Natural killer cell treated with Interleukin-12 subunit alpha and Interleukin-12 subunit beta and Interleukin-15 and Interleukin-18, amount 100 ng/mL, for 72 hours (primary cell): Measurements from ENCODE around the gene BPIFB4. TPM values are rescaled to one million over a fixed set of nuclear protein-coding genes. Genes with fewer than 3 reads are reported as not detected.
"Not testable (repeated sequence)": the region's sequence is repeated elsewhere in the genome, so short reads cannot be mapped to it uniquely, and the experiment has no call there.

Experiments used
- ATAC-seq, 2 donors: fragments of 150-1000 bp; cut with Tn5 transposase in 1 of 2; sonication (Bioruptor Pico), chemical (Tn5 transposase) in 1 of 2; 2 replicates each; pipeline ENCODE4 v1.10.0; 2021
- DNase-seq: peaks from one replicate; pipeline ENCODE4 v3.0.0; 2022; ENCODE audit warnings: low spot score
- H3K27ac Mint-ChIP-seq, 2 donors: 1 replicate in 1 of 2; 2 replicates in 1 of 2; pipeline ENCODE4 v1.8.0; 2022; ENCODE audit warnings: mixed read lengths in 2 of 2, mild to moderate bottlenecking in 1 of 2, moderate library complexity in 1 of 2
- H3K27me3 Mint-ChIP-seq, 2 donors: 1 replicate in 1 of 2; 2 replicates in 1 of 2; pipeline ENCODE4 v1.8.0; 2022; ENCODE audit warnings: mixed read lengths in 2 of 2
- H3K36me3 Mint-ChIP-seq: one replicate; pipeline ENCODE4 v1.8.0; 2022; ENCODE audit warnings: mixed read lengths
- H3K4me1 Mint-ChIP-seq, 2 donors: 1 replicate in 1 of 2; 2 replicates in 1 of 2; pipeline ENCODE4 v1.8.0; 2022; ENCODE audit warnings: low read depth in 2 of 2, mixed read lengths in 2 of 2, mild to moderate bottlenecking in 1 of 2
- H3K4me3 Mint-ChIP-seq: one replicate; pipeline ENCODE4 v1.8.0; 2022; ENCODE audit warnings: mixed read lengths
- H3K9me3 Mint-ChIP-seq: 2 replicates; pipeline ENCODE4 v1.8.0; 2022; ENCODE audit warnings: mixed read lengths
- total RNA-seq, 2 donors: library from RNA; stranded (reverse); gene quantifications; one replicate each; pipeline ENCODE4 v1.2.3, GENCODE V29; 2022

BPIFB4 gene
- total RNA-seq, 2 donors from 2014 or later: not detected

DNA sequence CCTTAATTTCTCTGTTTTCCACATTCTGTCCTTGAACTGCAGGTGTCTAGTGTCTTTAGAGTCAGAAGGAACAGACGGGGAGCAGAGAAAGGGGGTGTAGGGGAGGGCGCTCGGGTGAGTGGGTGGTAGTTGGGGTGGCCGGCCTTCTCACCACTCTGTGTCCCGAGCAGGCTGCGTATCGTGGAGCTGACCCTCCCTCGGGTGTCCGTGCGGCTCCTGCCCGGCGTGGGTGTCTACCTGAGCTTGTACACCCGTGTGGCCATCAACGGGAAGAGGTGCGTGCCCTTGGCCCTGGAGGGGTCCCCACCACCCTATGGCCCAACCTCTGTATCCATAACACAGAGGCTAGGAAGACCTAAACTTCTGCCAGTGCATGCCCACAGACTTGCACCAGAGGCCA lies 5.3 kb downstream of the BPIFB4 start:
- H3K36me3 Mint-ChIP-seq: no peaks in the 10 kb centered on the region
- no peak for DNase-seq
- H3K4me1 Mint-ChIP-seq: no peaks in the 10 kb centered on the region
- peaks cover 8 to 10% of the 10 kb centered on the region in 2 donors for H3K27me3 Mint-ChIP-seq
- H3K4me3 Mint-ChIP-seq: no peak overlapping the region
- no peak for ATAC-seq
- H3K9me3 Mint-ChIP-seq: no peaks in the 10 kb centered on the region
- H3K27ac Mint-ChIP-seq: no peak overlapping the region

DNA sequence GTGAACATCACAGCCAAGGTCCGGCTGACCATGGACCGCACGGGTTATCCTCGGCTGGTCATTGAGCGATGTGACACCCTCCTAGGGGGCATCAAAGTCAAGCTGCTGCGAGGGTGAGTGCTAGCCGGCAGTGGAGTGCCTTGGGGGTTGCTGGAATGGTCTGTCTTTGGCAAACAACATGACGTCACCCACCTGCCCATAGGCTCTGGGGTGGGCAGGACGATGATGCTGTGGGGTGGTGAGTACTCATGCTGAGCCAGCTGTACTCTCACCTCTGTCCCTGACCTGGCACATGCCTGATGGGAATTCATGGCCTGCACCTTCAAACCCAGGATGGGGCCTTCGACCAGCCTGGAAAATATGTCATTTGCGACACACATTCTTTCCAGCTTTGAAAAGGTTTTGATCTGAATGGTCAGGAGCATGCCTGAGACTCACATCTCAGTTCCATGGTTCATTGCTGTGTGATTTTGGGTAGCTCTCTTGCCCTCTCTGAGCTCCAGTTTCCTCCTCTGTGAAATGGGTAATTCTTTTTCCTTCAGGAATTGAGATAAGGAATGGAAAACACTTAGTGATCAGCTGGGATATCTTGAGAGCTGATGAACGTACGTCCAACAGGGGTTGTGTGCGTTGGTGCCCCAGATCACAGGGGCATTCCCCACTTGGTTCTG lies 6.7 kb downstream of the BPIFB4 start:
- Mint-ChIP-seq H3K4me3 (no peak overlapping the region), H3K9me3 (no peaks in the 10 kb centered on the region), H3K27me3 (peaks cover 0 to 2% of the 10 kb centered on the region in 2 donors), H3K27ac (no peak overlapping the region), H3K4me1 (no peaks in the 10 kb centered on the region), H3K36me3 (no peaks in the 10 kb centered on the region)
- DNase-seq (no peak), ATAC-seq (peak in 1 of 2 donors; percentile 32)

GRCh38 chr20:33091147-33091546 lies 11.7 kb downstream of the BPIFB4 start:
- no peak overlapping the region for H3K27ac Mint-ChIP-seq

DNA sequence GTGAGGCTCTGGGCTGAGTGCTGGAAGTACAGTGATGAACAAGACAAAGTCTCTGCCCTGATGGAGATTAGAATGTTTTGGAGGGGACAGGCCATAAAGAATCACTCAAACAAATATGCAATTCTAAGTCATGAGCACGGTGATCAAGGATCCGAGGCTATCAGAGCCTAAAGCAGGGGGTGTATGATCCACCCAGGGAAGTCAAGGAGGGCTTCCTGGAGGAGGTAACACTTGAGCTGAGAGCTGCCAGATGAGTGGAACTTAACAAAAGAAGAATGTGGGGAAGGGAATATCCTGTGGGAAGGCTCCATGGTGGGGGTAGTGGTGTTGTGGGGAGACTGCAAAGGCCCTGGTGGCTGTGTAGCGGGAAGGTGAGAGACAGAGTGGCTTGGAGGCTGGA lies 12.2 kb downstream of the BPIFB4 start:
- Mint-ChIP-seq H3K4me1 (no peaks in the 10 kb centered on the region), H3K36me3 (no peaks in the 10 kb centered on the region), H3K27ac (no peak overlapping the region), H3K4me3 (no peak overlapping the region), H3K9me3 (no peaks in the 10 kb centered on the region), H3K27me3 (peaks cover 0 to 2% of the 10 kb centered on the region in 2 donors)
- DNase-seq (no peak), ATAC-seq (no peak)

More at GRCh38 chr20:33091147-33091546, 11.7 kb downstream of the BPIFB4 start:
- no peak for DNase-seq
- no peaks in the 10 kb centered on the region for H3K9me3 Mint-ChIP-seq
- no peaks in the 10 kb centered on the region for H3K36me3 Mint-ChIP-seq
- no peaks in the 10 kb centered on the region for H3K4me1 Mint-ChIP-seq
- H3K4me3 Mint-ChIP-seq: no peak overlapping the region
- peaks cover 0 to 2% of the 10 kb centered on the region in 2 donors for H3K27me3 Mint-ChIP-seq
- ATAC-seq: no peak

DNA sequence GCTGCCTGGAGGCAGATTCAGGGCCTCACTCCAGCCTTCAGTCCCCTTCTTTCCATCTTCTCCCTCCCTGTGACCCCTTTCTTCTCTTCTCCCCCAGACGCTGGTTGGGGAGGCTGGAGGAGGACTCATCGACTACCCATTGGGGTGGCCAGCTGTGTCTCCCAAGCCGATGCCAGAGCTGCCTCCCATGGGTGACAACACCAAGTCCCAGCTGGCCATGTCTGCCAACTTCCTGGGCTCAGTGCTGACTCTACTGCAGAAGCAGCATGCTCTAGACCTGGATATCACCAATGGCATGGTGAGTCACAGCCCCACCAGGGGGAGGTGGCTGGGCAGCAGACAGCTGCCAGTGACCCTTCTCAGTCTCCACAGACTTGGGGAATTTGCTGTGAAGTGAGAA lies 12.9 kb downstream of the BPIFB4 start:
- Mint-ChIP-seq H3K4me3 (no peak overlapping the region), H3K27me3 (peaks cover 0 to 2% of the 10 kb centered on the region in 2 donors), H3K9me3 (no peaks in the 10 kb centered on the region), H3K36me3 (no peaks in the 10 kb centered on the region), H3K27ac (no peak overlapping the region), H3K4me1 (no peaks in the 10 kb centered on the region)
- ATAC-seq (peak in 1 of 2 donors; percentile 5), DNase-seq (no peak)

GRCh38 chr20:33093074-33093473 lies 13.6 kb downstream of the BPIFB4 start:
- no peaks in the 10 kb centered on the region for H3K9me3 Mint-ChIP-seq
- no peak for DNase-seq
- H3K27ac Mint-ChIP-seq: no peak overlapping the region

DNA sequence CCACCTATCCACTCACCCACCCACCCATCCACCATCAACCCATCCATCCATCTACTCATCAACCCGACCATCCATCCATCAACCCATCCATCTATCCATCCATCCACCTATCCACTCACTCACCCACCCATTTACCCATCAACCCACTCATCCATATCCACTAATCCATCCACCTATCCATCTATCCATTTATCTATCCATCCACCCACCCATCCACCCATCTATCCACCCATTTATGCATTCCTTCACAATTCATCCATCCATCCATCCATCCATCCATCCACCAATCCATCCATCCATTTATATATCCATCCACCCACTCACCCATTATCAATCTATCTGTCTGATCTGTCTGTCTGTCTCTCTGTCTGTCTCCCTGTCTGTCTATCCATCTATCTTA lies 14.1 kb downstream of the BPIFB4 start:
- Mint-ChIP-seq H3K4me3 (no peak overlapping the region), H3K4me1 (no peaks in the 10 kb centered on the region), H3K27ac (no peak overlapping the region), H3K9me3 (no peaks in the 10 kb centered on the region), H3K36me3 (no peaks in the 10 kb centered on the region), H3K27me3 (peaks cover 0 to under 1% of the 10 kb centered on the region in 2 donors)
- DNase-seq (no peak), ATAC-seq (no peak)

More at GRCh38 chr20:33093074-33093473, 13.6 kb downstream of the BPIFB4 start:
- Mint-ChIP-seq H3K4me3 (no peak overlapping the region), H3K4me1 (no peaks in the 10 kb centered on the region), H3K36me3 (no peaks in the 10 kb centered on the region), H3K27me3 (peaks cover 0 to 2% of the 10 kb centered on the region in 2 donors)
- no peak for ATAC-seq

GRCh38 chr20:33095249-33095648 lies 15.8 kb downstream of the BPIFB4 start:
- no peaks in the 10 kb centered on the region for H3K9me3 Mint-ChIP-seq
- no peak overlapping the region for H3K27ac Mint-ChIP-seq
- no peak overlapping the region for H3K4me3 Mint-ChIP-seq
- H3K36me3 Mint-ChIP-seq: no peaks in the 10 kb centered on the region
- H3K27me3 Mint-ChIP-seq: peaks cover 0 to 2% of the 10 kb centered on the region in 2 donors
- ATAC-seq (no peak), DNase-seq (no peak)
- H3K4me1 Mint-ChIP-seq: no peaks in the 10 kb centered on the region

DNA sequence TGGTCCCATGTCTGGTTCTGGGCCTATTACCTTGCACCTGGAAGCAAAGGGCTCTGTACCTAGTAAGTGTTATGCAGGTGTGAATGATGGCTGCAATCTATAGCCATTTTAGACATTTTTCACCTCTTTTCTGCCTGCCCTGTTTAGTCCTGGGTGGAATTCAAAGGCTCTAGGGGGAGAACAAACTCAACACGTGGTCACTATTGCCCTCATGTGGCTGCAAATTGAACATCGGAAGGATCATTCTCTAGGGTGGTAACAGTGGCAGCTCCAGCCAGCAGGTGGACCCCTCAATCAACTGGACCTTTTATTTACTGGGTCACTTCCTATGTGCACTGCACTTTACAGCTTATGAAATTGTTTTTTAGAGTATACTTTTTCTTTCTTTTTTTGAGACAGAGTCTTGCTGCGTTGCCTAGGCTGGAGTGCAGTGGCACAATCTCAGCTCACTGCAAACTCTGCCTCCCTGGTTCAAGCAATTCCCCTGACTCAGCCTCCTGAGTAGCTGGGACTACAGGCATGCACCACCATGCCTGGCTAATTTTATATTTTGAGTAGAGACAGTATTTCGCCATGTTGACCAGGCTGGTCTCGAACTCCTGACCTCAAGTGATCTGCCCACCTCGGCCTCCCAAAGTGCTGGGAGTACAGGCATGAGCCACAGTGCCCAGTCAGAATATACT lies 16.6 kb downstream of the BPIFB4 start:
- not testable (repeated sequence) for H3K27ac Mint-ChIP-seq, H3K9me3 Mint-ChIP-seq, ATAC-seq, H3K4me1 Mint-ChIP-seq, H3K36me3 Mint-ChIP-seq, DNase-seq, H3K4me3 Mint-ChIP-seq, H3K27me3 Mint-ChIP-seq

GRCh38 chr20:33097001-33097400 lies 17.6 kb downstream of the BPIFB4 start:
- Mint-ChIP-seq H3K27me3 (peaks cover 0 to 5% of the 10 kb centered on the region in 2 donors), H3K4me1 (no peaks in the 10 kb centered on the region), H3K9me3 (no peaks in the 10 kb centered on the region), H3K27ac (no peak overlapping the region), H3K36me3 (no peaks in the 10 kb centered on the region), H3K4me3 (no peak overlapping the region)
- ATAC-seq (no peak), DNase-seq (no peak)

DNA sequence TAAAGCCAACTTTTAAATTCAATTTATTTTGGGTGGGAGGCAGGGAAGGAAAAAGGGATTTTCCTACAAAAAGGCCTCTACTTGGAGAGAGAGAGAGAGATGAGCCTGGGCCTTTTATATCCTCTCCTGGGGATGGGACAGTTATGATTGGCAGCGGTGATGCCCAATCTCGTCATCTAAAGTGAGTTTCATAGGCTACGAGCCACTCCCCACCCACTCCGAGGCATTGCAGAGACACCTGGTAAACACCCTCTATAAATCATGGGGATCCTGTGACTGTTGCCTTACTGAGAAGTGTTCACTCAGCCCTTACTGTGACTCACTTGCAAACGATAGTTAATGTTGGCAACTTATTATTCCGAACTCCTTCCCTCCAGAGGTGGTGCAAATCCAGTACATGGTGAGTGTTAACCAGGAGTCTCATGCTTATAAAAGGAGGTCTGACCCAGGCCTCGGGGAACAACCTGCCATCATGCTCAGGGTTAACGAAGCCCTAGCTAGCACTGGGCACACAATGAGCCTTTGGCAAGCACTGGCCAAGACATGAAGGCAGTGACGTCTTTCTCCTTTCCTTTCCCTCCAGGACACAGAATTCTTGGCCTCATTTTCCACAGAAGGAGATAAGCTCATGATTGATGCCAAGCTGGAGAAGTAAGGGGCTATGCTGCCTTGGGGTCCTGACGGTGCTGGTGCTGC lies 20.5 kb downstream of the BPIFB4 start:
- no peak for DNase-seq
- H3K4me3 Mint-ChIP-seq: no peak overlapping the region
- no peak overlapping the region for H3K27ac Mint-ChIP-seq
- no peaks in the 10 kb centered on the region for H3K9me3 Mint-ChIP-seq
- ATAC-seq: no peak
- H3K27me3 Mint-ChIP-seq: peaks cover 0 to 5% of the 10 kb centered on the region in 2 donors
- H3K36me3 Mint-ChIP-seq: no peaks in the 10 kb centered on the region
- no peaks in the 10 kb centered on the region for H3K4me1 Mint-ChIP-seq

DNA sequence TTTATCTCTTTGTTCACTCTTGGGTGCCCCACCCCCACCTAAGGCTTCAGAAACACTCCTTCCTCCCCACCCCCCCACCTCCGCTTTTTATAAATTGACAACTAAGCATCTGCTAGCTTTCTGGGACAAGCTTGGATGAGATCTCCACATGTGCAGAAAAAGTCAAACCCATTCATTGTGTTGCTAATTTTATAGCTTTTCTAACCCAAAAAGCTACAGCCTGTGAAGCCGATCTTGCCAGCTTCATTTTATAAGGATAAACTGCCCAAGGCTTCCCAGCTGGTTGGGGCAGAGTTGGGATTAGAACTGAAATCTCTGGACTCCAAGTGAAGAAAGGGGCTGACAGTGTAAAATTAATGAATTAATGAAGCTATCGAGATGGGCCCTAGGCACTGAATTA lies 24.1 kb downstream of the BPIFB4 start:
- DNase-seq (no peak), ATAC-seq (no peak)
- no peak overlapping the region for H3K27ac Mint-ChIP-seq
- no peak overlapping the region for H3K4me3 Mint-ChIP-seq
- H3K9me3 Mint-ChIP-seq: no peaks in the 10 kb centered on the region
- no peaks in the 10 kb centered on the region for H3K4me1 Mint-ChIP-seq
- no peaks in the 10 kb centered on the region for H3K36me3 Mint-ChIP-seq
- peaks cover 0 to 5% of the 10 kb centered on the region in 2 donors for H3K27me3 Mint-ChIP-seq

DNA sequence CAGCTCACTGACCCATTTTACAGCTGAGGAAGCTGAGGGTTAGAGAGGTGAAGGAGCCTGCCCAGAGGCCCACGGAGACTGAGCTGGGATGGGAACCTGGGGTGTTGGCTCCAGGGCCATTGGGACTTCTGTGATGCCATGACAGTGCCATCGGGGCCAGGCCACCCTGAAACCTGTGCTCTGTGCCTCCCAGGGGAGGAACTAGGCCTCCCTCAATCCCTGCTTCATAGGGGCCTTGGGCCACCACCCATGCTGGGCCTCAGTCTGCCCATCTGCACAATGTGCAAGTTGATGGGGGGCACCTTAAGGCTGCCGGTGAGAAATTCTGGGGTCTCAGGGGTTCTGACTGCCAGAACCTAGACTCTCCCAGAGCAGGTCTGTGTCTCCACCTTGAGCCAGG lies 24.9 kb downstream of the BPIFB4 start:
- ATAC-seq (no peak), DNase-seq (no peak)
- Mint-ChIP-seq H3K36me3 (no peaks in the 10 kb centered on the region), H3K9me3 (no peaks in the 10 kb centered on the region), H3K27ac (no peak overlapping the region), H3K27me3 (peaks cover 0 to 3% of the 10 kb centered on the region in 2 donors), H3K4me1 (no peaks in the 10 kb centered on the region), H3K4me3 (no peak overlapping the region)

GRCh38 chr20:33105316-33105924 lies 26.0 kb downstream of the BPIFB4 start:
- ATAC-seq (no peak), DNase-seq (no peak)
- Mint-ChIP-seq H3K36me3 (no peaks in the 10 kb centered on the region), H3K27me3 (peaks cover 0 to 3% of the 10 kb centered on the region in 2 donors), H3K4me1 (no peaks in the 10 kb centered on the region), H3K4me3 (no peak overlapping the region), H3K9me3 (no peaks in the 10 kb centered on the region), H3K27ac (no peak overlapping the region)
